ENCODE results near the gene PARPBP. TPM values are rescaled to one million over a fixed set of nuclear protein-coding genes. Genes with fewer than 3 reads are reported as not detected.
"Not testable (repeated sequence)": the region's sequence is repeated elsewhere in the genome, so short reads cannot be mapped to it uniquely, and the experiment has no call there.

PARPBP gene
- polyA plus RNA-seq, 3 donors, result 12.7 to 15.4 (median 14.1) TPM

- not testable (repeated sequence) for DNase-seq (ENCODE audit: low read depth in 3 of 3, low spot score in 2 of 3)
Observed at GRCh38 chr12:102240859-102241258, 120.9 kb downstream of the PARPBP start.

Other genes with a start within 250 kb of the PARPBP start
- 10 to 100 TPM; 20.7 to 23.4 (median 21.2) TPM for gene DRAM1, start 242.6 kb upstream of the PARPBP start, polyA plus RNA-seq (ENCODE audit: insufficient read length in 3 of 3)
- 10 to 100 TPM; 61.9 to 66.6 (median 64.6) TPM for gene WASHC3, start 58.2 kb upstream of the PARPBP start, polyA plus RNA-seq (ENCODE audit: insufficient read length in 3 of 3)
- 10 to 100 TPM; 38.9 to 39.5 (median 39.1) TPM for gene NUP37, start 69 bp upstream of the PARPBP start, polyA plus RNA-seq (ENCODE audit: insufficient read length in 3 of 3)
- under 1 TPM; 0.36 to 0.76 (median 0.58) TPM for gene PMCH, start 77.7 kb downstream of the PARPBP start, polyA plus RNA-seq (ENCODE audit: insufficient read length in 3 of 3)